ENCODE measurements around the gene EFHC1.

DNA sequence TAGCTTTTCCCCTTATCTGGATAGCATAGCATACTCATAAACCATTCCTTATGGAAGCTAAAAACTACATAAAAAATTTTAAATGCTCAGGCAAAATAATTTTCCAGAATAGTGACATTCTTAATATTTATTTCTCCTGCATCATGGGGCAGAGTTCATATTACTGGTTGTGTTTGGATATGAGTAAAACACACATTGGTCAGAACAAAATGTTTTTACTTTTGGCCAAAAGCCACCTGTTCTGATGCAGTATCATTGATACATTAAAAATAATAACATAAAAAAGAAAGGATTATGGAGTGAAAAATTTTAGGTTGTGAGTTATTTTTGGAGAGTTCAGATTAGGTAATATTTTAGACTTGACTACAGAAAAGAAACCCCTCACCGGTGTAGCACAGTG lies 123.1 kb downstream of the EFHC1 start:
- no peak for TF ChIP-seq POLR2A (IDR thresholded peaks at IDR 0.05; ENCODE audit: extremely low read depth, insufficient read length)
- TF ChIP-seq, protein P1, sequence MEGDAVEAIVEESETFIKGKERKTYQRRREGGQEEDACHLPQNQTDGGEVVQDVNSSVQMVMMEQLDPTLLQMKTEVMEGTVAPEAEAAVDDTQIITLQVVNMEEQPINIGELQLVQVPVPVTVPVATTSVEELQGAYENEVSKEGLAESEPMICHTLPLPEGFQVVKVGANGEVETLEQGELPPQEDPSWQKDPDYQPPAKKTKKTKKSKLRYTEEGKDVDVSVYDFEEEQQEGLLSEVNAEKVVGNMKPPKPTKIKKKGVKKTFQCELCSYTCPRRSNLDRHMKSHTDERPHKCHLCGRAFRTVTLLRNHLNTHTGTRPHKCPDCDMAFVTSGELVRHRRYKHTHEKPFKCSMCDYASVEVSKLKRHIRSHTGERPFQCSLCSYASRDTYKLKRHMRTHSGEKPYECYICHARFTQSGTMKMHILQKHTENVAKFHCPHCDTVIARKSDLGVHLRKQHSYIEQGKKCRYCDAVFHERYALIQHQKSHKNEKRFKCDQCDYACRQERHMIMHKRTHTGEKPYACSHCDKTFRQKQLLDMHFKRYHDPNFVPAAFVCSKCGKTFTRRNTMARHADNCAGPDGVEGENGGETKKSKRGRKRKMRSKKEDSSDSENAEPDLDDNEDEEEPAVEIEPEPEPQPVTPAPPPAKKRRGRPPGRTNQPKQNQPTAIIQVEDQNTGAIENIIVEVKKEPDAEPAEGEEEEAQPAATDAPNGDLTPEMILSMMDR (IDR thresholded peaks at IDR 0.05; ENCODE audit: low read depth, low read length): no peak
- no peak for TF ChIP-seq MYC (IDR thresholded peaks at IDR 0.05; ENCODE audit: low read depth, low read length)
- TF ChIP-seq, protein P2, sequence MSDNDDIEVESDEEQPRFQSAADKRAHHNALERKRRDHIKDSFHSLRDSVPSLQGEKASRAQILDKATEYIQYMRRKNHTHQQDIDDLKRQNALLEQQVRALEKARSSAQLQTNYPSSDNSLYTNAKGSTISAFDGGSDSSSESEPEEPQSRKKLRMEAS (IDR thresholded peaks at IDR 0.05; ENCODE audit: low read depth, low read length): no peak

Data from NB4 (cell line).